T-helper 1 cell treated with Interleukin-12 subunit alpha and Interleukin-12 subunit beta and Interleukin-4 antibody, amounts not matched to agents 30 ng/mL and 1 ng/mL, for 36 hours (primary cell): ENCODE measurements around the gene RETSAT. TPM values are rescaled to one million over a fixed set of nuclear protein-coding genes. Genes with fewer than 3 reads are reported as not detected.
"Not testable (repeated sequence)": the region's sequence is repeated elsewhere in the genome, so short reads cannot be mapped to it uniquely, and the experiment has no call there.

Experiments
- intact Hi-C: fragments of 100-400 bp; cut with micrococcal nuclease; formaldehyde crosslinking; loops from one replicate; pipeline ENCODE4 v1.15.1; 2024
- total RNA-seq: library from RNA; stranded (reverse); gene quantifications from 2 replicates; pipeline ENCODE4 v1.2.3, GENCODE V29; 2022

RETSAT gene
- total RNA-seq, 1 donor from 2014 or later, result 32.2 TPM

DNA sequence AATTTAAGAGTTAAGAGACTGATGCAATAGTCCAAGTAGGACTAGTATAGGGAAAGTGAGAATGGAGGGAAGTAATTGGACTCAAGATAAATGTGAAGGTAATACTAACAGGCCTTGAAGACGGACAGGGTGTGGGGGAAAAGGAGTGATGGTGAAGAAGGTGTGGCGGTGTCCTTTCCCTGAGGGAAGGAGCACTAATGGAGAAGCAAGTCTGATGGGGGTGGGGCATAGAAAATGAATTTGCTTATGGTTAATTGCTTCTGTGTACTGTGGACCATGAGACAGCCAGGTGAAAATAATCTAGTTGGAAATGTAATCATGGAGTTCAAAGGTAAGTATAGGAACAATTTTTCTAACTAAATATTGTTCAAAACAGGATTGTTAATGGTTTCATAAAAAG lies 19.4 kb downstream of the RETSAT start:
- intact Hi-C loops, result no loop called here

DNA sequence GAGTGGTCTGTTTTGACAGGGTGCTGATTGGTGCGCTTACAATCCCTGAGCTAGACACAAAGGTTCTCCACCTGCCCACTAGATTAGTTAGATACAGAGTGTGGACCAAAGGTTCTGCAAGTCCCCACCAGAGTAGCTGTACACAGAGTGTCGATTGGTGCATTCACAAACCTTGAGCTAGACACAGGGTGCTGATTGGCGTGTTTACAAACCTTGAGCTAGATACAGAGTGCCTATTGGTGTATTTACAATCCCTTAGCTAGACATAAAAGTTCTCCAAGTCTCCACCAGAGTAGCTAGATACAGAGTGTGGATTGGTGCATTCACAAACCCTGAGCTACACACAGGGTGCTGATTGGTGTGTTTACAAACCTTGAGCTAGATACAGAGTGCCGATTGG lies 20.5 kb downstream of the RETSAT start:
- intact Hi-C loops, result not testable (repeated sequence)

DNA sequence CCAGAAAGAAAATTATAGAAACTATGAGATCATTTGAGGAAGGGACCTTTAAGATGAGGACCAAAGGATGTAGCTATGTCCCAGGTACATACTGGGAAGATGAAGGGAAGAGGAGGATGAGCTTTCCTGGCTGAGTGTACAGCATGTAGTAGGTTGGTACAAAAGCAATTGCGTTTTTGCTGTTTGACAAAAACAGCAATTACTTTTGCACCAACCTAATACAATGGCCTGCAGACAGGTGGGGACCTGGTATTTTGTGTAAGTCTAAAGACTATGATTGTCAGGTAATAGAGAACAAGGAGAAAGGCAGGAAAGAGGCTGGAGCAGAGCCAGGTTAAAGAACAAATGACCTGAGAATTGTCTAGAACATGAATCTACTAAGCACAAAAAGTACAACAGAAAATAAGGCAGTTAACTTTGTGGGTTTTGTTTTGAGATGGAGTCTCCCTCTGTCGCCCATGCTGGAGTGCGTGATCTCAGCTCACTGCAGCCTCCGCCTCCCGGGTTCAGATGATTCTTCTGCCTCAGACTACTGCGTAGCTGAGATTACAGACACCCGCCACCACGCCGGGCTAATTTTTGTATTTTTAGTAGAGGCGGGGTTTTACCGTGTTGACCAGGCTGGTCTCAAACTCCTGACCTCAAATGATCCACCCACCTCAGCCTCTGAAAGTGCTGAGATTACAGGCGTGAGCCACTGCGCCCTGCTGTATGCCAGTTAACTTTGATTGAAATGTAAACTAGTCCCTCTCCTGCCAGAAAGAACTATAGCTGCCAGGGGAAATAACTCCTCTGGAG lies 23.3 kb downstream of the RETSAT start:
- intact Hi-C loops, result no loop called here

DNA sequence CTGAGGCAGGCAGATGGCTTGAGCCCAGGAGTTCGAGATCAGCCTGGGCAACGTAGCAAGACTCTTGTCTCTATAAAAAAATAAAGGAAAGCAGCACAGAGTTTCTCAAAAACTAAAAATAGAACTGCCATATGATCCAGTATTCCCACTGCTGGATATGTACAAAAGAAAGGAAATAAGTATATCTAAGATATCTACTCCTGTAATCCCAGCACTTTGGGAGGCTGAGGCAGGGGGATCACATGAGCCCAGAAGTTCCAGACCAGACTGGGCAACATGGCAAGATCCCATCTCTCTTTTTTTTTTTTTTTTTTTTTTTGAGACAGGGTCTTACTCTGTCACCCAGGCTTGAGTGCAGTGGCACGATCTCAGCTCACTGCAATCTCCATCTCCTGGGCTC lies 24.6 kb downstream of the RETSAT start:
- intact Hi-C loops, result loop anchor here (10.0 kb wide), 1 partner anchor 865 kb away; the partner anchor contains the start of genes IMMT and MRPL35

DNA sequence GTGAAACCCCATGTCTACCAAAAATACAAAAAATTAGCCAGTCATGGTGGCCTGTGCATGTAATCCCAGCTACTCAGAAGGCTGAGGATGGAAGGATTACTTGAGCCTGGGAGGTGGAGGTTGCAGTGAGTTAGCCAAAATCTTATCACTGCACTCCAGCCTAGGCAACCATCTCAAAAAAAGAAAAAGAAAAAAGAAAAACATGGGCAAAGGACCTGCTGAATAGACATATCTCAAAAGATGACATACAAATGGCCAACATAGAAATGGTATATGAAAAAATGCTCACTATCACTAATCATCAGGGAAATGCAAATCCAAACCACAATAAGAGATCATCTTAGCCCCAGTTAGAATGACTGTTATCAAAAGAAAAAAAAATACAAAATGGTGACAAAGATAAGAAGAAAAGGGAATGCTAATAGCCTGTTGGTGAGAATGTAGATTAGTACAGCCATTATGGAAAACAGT lies 25.1 kb downstream of the RETSAT start:
- intact Hi-C loops, result loop anchor here (10.0 kb wide), 1 partner anchor 866 kb away; the partner anchor contains the start of genes IMMT and MRPL35

DNA sequence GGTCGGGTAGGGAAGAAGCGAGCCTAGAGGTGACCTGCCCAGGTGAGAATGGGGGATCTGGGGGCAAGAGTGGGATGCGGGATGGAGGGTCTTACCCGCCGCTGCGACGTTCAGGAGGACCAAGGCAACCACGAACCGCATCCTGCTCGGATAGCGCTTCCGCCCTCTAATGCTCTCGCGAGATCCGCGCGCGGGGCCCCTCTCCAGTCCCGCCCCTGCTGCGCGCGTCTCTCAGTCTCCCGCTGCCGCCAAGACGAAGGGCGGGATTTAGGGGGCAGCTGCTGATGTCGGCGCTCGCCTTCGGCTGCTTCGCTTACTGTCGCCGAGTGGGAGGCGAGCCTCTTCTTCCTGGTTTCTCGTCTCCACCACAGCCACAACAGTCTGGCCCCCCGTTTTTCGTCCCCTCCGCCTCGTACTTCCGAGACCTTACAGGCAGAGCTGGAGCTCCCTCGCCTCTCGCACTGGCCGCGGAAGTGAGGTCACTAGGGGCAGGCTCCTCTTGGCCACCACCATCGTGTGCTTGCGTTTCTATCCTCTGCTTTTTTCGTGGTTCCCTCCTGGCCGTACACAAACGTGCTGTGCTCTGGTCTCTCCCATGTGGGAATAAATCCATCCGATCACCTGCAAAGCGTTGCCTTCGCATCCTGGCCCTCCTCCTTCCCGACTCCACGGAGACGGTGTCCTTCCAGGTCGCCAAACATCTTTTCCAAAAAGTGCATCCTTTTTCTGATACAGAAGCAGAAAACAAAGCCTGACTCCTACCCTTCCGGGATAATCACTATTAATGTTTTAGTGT lies 26.3 kb downstream of the RETSAT start, which contains the start of gene TGOLN2:
Gene TGOLN2, minus strand, starts transcription at position 168 of the 796 bp plus-strand sequence. Its CDS starts 27 bp downstream, at position 141.
- intact Hi-C loops, result loop anchor here (1.0 to 10.0 kb wide), 13 partner anchors 26 to 1114 kb away; partner anchors contain the start of genes ELMOD3, GGCX, IMMT and MRPL35

DNA sequence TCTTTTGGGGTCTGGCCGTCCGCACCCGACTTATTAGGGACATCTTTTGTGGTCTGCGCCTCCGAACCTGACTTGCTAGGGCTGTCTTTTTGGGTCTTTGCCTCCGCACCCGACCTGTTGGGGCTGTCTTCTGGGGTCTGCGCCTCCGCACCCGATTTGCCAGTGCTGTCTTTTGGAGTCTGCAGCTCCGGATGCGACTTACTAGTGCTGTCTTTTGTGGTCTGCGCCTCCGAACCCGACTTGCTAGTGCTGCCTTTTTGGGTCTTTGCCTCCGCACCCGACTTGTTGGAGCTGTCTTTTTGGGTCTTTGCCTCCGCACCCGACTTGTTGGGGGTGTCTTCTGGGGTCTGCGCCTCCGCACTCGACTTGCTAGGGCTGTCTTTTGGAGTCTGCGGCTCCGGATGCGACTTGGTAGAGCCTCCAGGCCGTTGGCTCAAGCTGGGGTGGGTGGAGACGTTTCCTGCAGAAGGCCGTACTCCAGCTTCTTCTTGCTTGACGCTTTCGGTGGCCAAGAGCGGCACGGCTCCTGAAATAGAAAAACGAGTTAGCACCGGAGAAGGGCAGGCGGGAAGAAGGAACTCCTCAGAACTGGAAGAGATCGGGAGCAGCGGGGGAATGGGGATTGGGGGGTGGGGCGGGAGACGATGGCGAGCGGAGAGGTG lies 27.0 kb downstream of the RETSAT start:
- intact Hi-C loops, result loop anchor here (2.0 to 10.0 kb wide), 4 partner anchors 36 to 868 kb away; partner anchors contain the start of genes IMMT, MRPL35 and PTCD3

DNA sequence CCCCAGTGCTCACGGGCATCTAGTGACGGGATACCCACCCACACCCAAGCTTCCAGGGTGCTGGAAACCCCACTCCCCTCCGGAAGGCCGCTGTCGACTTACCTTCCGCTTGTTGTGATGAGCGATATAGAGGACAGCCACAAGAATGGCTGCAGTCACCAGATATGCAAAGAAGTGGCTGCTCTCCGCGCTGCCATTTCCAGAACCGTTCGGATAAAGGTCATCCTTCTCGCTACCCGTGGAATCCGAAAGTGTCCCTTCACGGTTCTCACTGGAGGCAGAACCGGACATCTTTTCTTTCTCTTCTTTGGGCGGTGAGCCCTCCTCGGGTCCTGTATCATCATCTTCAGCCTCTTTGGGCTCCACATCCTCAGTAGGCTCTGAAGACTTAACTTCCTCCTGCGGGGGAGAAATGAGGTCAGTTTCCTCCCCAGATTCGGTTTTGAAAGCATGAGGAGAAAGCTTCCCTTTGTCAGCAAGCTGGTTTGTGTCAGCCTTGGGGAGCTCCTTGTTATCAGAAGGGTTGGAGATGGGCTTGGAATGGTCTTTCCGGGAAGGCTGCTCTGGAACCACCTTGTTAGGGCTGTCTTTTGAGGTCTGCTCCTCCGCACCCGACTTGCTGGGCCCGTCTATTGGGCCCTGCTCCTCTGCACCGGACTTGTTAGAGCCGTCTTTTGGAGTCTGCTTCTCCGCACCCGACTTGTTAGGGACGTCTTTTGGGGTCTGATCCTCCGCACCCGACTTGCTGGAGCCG lies 27.7 kb downstream of the RETSAT start:
- intact Hi-C loops, result loop anchor here (1.0 to 10.0 kb wide), 6 partner anchors 26 to 868 kb away; partner anchors contain the start of genes IMMT, MRPL35 and PTCD3

DNA sequence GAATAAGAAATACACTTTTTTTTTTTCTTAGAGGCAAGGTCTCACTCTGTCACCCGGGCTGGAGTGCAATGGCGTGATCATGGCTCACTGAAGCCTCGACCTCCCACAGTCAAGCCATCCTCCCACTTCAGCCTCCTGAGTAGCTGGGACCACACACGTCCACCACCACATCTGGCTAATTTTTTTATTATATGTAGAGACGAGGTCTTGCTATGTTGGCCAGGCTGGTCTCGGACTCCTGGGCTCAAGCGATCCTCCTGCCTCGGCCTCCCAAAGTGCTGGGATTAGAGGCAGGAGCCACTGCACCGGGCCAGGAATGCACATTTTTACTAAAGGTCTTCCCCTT lies 28.9 kb downstream of the RETSAT start:
- intact Hi-C loops, result loop anchor here (10.0 kb wide), 1 partner anchor 869 kb away; the partner anchor contains the start of genes IMMT and MRPL35

DNA sequence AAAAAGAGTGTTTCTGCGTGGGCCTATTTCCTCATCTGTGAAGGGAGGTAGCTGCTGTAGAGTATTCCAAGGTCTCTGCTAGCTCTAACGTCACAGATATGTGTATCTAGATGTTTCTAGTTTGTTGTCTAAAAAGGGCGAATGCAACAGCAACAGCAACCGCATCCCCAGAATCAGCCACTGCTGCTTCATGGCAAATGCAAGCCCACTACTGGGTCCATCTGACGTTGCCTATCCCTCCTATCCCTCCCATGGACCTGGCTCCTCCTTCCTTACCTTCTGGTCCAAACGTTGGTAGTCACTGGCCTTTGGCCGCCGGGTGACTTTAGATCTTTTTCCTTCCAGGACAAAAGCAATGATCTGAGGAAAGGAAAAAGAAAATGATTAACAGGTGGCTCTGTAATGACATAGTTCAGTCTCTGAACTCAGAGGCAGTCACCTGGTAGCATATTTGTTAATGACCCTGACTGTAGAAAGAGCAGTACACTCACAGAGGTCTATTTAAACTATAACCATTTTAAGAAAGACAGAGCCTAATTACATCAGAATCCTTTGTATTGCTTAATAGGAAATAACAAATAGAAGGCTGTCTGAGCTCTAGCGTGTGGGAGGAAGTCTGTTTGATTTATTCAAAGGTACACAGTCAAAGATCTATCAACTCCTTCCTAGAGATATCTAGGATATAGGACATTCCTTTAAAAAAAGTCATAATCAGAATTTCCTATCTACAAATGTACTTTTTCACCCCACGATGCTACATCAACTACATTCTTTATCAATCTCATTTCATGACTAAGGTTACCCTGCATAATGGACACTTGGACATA lies 29.5 kb downstream of the RETSAT start:
- intact Hi-C loops, result loop anchor here (10.0 kb wide), 1 partner anchor 870 kb away; the partner anchor contains the start of genes IMMT and MRPL35

DNA sequence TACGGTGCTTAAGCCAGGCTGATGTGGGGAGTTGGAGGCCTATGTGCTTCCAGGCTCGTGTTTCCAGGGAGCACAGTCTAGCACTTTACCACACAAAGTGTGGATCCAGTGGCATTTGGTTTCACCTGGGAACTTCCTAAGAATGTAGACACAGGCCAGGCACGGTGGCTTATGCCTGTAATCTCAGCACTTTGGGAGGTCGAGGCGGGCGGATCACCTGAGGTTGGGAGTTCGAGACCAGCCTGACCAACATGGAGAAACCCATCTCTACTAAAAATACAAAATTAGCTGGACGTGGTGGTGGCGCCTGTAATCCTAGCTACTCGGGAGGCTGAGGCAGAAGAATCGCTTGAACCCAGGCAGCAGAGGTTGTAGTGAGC lies 30.4 kb downstream of the RETSAT start:
- intact Hi-C loops, result loop anchor here (10.0 kb wide), 1 partner anchor 871 kb away; the partner anchor contains the start of genes IMMT and MRPL35

DNA sequence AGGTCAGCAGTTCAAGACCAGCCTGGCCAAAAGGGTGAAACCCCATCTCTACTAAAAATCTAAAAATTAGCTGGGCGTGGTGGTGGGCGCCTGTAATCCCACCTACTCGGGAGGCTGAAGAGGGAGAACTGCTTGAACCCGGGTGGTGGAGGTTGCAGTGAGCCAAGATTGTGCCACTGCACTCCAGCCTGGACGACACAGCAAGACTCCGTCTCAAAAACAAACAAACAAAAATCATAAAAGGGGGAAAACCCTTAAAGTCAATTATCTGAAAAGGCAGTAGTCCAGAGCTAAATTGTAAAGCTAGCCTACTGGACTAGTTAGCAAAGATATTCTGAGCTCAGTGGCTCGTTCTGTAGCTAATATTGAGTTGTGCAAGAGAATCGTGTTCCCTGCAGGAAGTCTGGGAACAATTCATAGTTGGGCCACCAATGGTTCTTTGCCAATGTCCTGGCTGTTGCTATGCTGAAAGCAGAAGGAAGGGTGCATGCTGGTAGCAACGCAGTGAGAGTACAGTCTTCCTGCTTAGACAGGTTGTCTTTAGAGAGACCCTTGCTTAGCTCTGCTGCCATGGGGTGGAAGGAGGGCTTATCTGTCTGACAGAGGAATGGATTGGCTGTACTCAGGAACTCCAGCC lies 30.9 kb downstream of the RETSAT start:
- intact Hi-C loops, result loop anchor here (10.0 kb wide), 1 partner anchor 871 kb away; the partner anchor contains the start of genes IMMT and MRPL35

DNA sequence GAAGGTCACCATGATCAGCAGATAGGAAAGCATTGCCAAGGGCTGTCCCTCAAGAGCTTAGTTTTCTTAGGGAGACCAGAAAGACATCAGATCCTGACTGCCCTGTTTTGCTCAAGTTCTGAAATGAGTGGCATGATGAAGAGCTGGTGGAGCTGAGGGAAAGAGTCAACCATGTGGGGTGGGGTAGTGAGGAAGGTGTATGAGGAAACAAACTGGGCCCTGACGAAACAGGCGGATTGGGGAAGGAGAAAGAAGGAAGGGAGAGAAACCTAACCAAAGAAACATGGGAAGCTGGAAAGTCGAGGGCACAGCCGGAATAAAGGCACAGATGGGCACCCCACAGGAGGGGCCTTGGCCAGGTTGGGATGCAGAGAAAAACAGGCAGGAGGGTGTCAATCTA lies 34.5 kb downstream of the RETSAT start:
- intact Hi-C loops, result loop anchor here (10.0 kb wide), 1 partner anchor 875 kb away; the partner anchor contains the start of genes IMMT and MRPL35

DNA sequence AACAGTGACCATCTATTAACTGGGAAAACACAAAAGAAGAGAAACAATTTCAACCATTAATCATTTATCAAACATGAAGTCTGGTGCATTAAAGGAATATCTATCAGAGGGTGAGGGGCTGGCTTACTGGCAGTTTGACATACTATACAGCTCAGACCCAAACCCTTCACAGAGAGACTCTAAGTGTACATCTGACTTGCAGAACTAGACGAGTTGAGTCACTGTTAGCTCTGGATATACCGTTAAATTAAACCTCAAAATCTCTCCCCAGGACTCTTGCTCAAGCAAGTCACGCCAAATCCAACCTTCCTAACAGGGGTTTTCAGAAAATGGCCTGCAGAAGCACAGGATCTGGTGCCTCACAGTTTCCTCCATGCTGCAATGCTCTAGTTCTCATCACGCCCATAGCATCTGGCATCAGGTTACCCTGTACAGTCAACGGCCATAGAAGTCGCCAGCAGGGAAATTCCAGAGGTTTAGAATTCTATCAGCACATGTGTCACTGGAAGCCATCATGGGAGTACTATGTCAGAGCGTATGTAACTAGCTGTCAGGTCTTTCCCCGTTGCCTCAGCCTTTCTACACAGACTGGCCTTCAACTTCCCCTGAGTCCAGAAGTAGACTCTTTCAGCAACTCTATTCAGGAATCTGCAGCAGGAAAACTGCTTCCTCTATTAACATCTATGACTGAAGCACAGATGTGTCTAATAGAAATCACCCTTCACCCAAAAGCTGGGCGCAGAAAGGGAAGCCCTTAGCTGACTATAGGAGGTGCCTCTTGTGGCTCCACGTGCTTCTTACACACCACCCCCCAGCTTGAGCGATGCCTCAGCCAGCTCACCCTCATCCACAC lies 35.9 kb downstream of the RETSAT start:
- intact Hi-C loops, result no loop called here

DNA sequence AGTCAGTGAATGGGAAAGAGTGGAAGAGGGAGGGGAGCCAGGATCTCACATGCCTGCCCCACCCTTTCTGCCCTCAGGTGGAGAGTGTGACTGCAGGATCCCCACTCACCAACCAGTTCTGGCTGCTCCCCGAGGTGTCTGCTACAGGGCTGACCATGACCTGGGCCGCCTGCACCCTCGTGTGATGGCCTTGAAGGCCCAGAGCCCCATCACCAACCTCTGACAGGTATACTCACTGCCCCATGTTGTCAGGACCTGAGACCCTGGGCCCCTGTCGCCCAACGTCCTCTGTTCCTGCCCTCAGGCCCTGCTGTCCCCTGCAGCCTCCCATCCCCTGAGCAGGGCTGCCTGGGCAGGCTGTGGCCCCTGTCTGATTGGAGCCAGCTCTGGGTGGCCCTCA lies 38.4 kb downstream of the RETSAT start:
- intact Hi-C loops, result not testable (repeated sequence)

DNA sequence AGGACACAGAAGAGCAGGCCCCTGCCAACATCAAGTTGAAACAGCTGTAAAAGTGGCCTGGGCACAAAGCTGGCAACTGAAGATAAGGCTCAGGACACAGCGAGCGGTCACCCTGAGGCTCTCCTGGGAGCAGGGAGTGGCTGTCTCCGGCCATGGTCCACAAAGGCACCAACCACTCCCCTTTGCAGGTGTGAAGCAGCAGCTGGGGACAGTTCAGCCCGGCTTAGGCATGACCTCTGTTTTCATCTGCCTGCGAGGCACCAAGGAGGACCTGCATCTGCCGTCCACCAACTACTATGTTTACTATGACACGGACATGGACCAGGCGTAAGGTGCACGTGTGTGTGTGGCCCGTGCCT lies 39.5 kb downstream of the RETSAT start:
- intact Hi-C loops, result no loop called here

DNA sequence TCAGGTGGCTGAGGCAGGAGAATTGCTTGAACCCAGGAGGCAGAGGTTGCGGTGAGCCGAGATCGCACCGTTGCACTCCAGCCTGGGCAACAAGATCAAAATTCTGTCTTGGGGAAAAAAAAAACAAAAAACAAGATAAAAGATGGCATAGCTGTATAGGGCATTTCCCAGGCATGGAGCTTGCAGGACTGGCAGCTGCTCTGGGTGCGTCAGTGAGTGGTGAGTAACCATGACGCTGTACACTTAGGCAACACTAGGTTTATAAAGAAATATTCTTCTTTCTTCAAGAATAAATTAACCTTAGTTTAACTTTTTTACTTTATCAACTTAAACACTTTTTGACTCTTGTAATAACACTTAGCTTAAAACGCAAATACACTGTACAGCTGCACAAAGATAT lies 41.9 kb downstream of the RETSAT start:
- intact Hi-C loops, result no loop called here

DNA sequence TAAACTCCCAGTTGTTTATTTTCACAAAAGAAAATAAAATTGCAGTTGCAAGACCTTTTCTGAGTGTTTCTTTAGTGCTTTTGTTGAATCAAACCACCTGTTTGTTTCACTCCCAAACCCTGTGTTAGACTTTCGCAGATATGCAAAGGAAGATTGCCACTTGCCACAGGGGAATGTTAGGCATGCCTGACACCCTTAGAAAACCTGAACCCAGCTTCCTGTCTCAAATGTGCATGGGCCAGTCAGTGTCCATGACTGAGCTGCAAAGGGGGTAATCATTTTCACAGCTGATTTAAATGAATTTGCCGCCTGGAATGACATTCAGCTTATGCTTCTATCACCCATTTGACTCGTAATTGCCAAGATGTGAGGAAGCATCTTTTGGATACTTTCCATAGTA lies 44.0 kb downstream of the RETSAT start:
- intact Hi-C loops, result no loop called here
